ENCODE results near the gene KLF2. TPM values are rescaled to one million over a fixed set of nuclear protein-coding genes. Genes with fewer than 3 reads are reported as not detected.

KLF2 gene
- total RNA-seq, 1 experiment from 2014 or later = 5.9 TPM

DNA sequence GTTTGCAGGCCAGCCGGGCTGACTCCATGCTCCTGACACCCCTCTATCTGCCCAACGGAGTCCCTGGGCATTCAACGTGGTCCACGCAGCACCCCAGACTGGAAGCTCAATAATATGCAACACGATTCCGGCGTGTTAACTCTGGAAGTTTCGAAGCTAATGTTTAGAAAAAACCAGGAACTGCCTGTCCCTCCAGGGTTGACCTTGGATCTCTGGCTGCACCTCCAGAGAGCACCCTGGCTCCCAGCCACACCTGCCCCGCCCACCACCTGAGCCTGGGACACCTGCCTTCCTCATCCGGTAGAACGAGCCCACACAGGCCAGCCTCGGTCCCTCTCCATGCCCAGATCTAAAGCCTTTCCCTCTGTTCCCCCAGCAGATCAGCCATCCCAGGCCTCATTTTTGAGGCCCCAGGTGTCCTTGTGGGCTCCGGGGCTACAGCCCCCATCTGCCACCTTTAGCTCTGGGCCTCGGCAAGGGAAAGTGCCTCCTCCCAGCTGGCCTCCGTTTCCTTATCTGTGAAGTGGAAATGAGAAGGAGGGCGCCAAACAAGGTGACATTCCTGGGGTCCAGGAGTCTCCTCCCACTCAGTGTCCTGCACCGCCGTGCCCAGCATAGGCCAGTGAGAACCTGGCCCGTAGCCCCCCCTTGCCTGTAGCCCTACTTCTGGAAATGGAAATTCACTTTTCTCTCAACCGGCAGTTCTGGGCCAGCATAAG, 38.7 kb downstream of the KLF2 start:
- peak; percentile 70 for DNase-seq (ENCODE audit: low spot score)

DNA sequence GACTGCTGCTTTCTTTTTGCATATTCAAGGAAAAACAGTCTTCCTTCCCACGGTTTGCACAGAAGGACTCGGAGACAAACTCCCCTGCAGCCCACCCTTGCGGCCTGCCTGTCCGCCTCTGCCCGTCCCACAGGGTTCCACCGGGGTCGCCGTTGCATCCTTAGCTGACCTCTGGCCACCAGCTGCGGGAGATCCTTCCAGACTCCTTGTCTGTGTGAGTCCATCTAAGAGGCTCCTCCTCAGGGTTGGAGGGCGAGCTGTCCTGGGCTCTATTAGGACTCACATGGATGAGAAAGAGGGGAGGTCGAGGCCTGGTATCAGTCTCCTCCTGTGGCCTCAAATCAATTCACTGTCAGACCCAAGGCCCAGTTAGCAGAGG, 39.2 kb downstream of the KLF2 start:
- DNase-seq (ENCODE audit: low spot score) = no peak

DNA sequence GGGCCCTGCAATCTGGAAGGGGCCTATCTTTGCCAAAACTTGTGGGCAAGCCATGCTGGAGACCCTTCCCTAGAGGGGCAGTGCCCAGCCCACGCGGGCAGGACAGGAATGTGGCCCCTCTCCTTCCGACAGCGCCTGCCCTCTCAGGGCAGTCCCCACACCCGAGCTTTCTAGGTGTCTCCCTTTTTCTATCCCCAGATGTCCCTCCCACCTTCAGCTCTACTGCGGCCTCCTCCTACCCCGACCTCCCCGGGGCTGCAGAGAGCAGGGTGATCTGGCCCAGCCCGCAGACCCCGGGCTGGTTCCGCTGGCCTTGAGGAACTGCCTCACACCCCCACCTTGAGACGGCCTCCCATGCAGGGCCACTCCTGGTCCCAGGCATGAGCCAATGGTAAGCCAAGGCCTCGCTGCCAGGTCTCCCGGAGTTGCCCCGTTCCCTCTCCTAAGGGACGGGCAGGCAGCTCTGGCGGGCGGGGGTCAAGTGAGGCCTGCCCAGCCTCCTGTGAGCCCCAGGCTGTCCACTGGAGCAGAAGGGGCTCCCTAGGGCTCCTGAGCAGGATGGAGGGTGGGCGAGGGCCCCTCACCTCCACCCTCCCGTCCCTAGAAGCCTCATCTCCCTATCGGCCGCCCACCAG, 39.7 kb downstream of the KLF2 start:
- DNase-seq (ENCODE audit: low spot score) = no peak

DNA sequence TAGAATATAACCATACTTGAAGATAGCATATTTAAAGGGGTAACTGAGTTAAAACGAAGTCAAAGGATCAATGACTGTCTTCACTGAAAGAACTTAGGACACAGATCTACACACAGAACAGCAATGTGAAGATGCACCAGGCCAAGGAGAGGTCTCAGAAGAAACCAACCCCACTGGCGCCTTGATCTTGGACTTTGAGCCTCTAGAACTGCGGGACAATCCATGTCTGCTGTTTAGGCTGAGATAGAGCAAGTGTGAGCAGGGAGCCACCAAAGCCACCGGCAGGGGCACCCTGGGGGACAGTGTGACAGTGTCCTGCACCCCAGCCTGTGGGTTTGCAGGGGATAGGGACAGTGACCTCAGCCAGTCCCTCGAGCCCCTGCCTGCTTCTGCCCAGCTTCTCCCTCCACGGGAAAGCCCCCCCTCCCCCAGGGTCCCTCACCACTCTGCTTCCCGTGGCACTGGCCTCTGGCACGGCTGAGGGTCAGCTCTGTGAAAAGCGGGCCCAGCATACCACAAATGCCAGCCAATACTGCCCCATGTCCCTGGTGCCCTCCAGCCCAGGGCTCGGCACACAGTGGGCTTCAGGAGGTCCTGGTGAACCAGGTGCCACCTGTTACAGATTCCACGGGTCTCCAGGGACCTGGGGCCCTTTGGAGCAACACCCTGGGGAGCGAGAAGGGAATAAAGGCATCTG, 40.8 kb downstream of the KLF2 start:
- DNase-seq (ENCODE audit: low spot score) = no peak

DNA sequence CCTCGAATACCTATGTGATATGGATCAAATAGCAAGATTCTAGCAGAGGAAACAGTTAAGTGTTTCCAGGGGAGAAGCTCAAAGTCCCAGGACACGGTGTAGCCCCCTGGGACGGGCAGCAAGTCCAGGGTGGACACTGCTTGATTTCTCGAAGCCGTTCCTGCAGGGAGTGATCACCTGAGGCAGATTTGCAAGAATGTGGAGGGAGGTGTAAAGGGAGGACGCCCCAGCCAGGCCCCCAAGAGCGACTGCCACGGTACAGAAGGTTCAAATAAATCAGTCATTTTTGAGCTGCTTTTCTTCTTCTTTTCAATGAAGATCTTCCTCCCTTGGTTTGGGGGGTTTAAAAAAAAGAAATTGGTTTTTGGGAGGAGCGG, 41.4 kb downstream of the KLF2 start:
- DNase-seq (ENCODE audit: low spot score) = no peak

DNA sequence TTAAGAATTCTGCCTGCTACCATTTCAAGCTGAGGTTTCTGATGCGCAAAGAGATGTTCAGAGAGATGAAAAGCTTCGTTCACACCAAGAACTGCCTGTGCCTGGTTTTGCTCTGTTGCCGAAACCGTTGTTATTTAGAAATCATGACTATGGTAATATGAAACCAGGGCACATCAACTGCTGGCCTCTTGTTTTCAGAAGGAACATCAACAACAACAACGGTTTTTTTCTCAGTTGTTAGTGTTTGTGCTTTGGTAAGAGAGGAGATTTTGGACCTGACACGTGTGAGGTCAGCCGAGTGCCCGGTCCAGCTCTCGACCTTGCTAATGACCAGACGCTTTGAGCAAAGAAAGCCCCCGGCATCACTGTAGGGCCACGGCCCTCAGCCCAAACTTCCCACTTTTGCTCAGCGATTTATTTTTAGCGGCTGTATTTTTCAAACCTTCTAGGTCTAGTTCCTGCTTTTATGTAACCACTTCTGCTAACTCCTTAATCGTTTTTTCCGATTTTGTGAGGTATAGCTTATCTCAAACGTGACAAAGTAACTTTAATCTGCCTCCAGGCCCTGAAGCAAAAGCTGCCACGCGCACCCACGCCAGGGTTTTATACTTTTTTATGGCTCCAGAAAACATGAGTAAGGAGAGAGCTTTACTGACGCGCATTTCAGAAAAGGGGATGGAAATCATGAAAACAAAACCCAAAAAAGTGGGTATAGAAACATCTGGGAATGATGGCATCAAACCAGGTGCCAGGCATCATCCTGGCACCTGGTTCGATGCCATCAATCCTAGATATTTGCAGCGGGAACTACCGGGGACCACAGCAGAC, 42.0 kb downstream of the KLF2 start:
- no peak for DNase-seq (ENCODE audit: low spot score)

DNA sequence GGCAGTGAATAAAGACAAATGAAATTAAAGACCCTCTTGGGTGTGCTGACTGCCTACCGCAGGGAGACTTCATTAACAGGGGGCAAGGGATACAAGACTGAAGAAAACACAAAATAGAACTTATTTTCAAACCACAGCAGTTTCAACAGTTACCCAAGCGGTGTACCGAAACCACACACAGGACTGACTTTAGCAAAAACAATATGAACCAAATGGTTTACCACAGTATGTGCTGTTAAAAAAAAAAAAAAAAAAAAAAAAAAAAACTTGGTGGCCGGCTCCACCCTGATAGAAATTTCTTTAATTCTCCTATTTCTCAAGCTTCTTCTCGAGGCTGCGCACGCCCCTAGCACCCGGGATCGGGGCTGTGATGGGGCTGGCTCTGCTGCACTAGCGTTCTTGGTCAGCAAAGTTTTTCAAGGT, 42.6 kb downstream of the KLF2 start:
- DNase-seq (ENCODE audit: low spot score) = no peak

DNA sequence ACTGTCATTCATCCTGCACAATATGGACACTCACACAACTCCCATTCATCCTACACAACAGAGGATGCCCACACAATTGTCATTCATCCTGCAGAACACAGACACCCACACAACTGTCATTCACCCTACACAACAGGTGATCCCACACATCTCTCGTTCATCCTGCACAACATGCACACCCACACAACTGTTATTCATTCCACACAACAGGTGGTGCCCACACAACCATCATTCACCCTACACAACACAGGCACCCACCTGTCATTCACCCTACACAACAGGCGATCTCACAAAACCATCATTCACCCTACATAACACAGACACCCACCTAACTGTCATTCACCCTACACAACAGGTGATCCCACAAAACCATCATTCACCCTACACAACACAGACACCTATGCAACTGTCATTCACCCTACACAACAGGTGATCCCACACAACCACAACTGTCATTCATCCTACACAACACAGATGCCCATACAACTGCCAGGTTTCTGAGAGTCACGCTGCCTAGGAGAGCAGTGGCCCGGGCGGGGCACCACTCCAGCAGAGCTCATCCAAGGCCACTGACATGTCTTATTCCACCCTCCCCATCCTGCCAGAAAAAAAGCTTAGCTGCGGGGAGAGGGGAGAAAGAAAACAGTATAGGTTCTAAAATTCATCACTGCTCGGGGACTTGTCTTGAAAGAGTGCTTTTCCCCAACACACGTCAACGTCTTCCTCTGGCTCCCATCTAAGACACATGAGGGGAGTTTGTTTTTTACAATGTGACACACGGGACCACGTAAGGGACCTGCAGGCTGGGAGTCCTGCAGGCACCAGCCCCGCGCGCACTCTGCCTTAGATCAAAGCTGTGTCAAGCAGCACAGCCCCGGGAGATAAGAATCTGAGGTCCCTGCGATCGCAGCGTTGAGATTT, 44.0 kb downstream of the KLF2 start:
- DNase-seq (ENCODE audit: low spot score) = no peak

DNA sequence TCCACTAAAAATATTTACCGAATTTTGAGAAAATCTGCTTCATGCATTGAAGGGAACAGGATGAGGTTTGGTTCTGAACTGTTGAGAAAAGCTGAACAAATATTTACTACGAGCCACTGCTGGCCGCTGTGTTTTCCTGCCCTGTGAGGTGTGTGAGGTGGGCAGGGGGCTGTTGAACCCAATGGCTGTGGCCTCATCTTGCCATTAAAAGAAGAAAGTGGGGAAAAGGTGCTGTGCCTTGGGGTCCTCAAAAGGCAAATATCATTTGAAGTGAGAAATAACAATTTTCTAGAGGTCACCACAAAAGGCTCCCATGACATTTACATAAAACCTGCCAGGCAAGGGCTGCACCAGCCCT, 44.7 kb downstream of the KLF2 start:
- no peak for DNase-seq (ENCODE audit: low spot score)

DNA sequence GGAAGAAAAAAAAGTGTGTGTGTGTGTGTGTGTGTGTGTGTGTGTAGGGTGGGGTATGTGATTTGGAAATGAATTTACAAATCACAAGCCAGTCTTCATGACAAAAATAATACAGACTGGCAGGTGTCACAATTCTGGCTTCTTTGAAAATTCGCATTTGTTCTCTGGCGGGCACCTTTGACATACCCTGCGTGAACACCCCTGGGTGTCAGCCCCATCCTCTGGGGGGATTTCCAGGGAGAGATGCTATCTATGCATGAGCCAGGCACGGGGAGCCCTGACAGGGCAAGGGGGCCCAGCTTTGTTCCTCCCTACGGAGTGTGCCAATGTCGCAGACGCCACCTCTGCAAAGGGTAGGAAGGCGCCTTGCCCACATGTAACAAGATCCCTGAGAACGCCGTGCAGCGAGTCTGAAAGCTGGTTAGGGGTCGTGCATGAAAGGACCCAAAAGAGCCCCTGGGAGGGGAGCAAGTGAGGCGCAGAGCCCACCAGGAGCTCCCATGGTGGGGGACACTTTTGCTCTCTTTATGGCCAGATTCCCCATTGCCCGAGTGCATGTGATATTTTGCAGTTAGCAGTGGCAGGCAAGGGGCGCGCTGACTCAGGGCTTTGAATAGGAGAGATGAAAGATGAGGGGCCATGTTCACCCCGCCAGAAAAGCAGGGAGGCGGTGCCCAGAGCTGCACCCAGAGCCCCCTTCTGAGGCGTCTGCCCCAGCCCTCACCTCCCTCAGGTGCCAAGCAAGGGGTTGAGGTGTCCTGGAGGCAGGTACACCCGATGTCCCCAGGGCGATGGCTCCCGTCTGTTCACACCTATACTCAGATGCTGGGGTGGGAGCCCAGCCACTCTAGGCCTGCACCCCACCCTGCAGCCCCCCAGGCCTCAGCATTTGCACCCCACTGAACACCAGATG, 45.3 kb downstream of the KLF2 start:
- no peak for DNase-seq (ENCODE audit: low spot score)

DNA sequence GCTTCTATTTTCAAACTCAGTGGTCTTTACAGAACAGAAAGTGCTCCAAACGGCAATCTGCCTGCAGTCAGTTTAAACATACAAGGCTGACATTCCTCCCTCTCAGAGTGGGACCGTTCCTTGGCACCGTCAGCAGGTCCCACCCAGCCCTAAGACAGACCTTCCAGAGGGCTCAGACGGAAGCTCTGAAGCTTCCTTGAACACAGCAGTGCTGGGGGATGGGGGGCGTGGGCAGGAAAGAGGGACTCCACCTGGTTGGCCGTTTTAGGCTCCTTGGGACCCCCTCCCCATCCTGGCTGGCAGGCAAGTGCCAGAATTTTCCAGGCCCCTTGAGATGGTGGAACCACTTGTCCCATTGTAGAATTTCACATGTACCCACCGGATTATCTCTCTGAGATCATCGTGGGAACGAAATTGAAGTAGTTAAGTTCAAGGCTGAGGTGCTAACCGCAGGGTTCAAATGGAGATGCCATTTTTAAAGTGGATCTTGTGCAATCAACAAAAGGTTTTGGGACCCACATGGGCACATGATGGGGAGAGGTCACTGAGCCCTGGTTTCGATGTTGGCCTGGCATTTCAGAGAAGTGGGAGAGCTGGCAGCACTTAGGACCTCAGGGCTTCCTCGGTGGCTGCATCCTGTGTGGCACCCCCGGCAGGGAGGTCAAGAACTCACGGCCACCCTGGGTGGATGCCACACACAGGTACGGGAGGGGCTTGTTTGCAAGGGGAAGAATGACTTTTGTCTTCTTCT, 46.2 kb downstream of the KLF2 start:
- DNase-seq (ENCODE audit: low spot score) = no peak

DNA sequence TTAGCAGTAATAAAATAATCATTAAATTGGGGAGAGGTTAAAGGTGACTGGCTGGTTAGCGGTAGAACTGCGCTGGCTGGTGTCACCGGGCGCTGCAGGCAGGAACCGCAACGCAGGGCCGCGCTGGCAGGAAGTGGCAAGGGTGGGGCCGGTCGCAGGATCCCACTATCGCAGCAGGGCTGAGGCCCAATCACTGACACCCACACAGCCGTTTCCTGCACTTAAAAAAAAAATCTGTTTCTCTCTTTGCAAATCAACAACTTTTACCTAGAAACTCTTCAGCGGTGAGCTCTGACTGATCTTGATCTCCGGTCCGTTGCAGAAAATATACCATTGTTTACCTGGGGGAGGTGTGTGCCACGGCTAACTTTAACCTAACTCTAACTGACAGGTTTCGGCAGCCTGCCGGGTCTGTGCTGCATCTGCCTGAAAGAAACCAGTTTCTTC, 46.9 kb downstream of the KLF2 start:
- peak; percentile 62 for DNase-seq (ENCODE audit: low spot score)

DNA sequence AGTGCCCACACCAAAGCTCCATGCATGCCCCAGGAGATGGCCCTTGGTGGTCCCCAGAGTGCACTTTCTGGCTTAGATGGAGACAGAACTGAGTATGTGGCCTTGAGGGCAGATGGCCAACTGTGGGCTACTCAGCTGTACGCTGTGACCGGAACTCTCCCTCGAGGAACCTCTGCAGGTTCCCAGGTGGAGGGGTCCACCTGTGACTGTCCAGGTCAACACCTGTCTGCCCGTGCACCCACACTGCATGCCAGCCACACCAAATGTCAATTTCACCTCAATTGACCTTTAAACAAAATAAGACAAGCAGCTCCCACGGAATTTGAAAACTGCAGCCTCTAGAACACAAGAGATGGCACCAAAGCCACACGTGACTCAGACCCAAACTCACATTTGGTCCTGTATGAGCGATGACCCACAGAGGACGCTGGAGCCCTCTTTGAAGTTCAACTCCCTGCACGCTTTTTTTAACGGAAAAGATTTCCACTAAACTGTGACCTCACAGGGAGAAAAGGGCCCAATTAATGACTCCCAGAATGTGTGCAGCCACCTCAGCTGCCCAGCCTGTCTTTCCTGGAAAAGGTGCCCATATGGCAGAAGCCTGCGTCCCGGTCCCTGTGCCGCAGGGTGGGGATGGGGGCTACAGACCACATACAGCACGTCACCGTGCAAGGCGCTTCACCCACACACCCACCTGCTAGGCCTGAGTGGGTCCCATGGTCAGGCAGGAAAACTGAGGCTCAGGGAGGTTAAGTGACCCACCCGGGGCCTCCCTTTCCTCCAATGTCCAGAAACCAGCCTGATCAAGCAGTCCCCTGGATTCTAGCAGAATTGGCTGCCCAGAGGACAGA, 47.7 kb downstream of the KLF2 start:
- DNase-seq (ENCODE audit: low spot score) = no peak

DNA sequence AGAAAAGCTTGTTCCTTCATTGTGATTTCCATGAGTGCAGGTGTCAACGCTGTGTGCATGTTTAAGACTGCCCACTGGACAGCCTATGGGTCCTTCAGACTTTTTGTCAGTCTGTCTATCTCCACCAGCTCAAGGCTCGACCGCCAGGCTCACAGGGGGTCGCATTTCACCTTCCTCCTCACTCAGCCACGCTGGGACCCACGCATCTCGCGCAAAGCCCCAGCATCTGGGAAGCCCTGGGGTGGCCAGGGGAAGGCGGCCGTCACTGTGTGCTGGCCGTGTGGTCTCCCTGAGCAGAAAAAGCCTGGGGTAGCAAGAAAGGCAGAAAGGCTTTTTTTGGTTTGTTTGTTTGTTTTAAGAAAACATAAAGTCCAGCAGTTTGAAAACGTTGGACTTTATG, 48.5 kb downstream of the KLF2 start:
- DNase-seq (ENCODE audit: low spot score) = no peak

DNA sequence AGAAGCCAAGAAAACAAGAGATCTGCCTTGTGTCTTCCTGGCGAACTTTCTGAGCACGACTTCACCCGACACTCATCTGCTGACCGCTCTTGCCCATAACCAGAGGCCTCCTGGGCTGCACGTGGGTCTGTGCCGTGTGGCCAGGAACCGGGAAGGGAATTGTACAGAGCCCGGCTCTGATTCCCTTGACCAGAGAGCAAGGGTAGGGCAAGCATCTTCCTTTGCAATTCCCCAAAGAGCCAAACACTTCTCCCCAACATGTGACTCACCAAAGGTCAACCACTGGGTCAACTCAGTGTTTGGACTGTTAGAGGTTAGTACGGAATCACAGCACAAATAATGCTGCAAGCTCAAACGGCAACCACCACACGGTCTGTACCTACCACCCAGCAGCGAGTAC, 48.9 kb downstream of the KLF2 start:
- DNase-seq (ENCODE audit: low spot score) = peak; percentile 41

DNA sequence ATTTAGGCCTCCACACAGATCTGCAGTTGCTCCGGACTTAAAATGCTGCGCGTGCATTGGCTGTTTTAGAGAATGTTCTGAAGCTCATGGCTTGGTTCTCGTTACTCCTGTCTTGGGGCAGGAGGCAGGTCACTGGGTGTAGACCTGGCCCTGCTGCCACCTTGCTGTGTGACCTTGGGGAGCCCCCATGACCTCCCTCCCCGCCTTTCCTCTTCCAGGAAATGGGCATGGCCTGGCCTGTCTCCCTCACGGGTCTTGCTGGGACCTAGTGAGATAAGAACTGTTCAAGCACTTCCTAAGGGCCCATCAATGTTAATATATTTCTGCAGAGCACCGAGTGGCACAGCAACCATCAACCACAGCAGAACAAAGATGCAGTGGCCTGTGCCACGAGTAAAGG, 49.4 kb downstream of the KLF2 start:
- DNase-seq (ENCODE audit: low spot score) = no peak

DNA sequence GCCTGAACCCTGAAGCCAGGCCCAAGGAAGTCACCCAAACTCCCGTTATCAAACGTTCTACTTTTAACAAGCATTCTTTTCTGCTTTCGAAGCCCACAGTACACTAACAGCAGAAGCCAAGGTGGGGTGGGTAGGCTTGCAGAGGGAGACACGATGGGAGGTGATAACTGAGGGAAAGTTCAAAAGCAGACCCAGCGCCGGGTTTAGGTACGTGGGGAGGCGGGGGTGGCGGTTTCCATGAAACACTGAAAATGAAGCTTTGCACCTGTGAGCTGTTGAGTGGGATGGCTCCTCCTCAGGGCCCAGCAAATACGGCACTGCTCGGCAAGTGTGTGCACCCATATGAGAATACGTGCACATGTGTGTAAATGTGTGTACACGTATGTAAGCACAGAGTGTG, 49.8 kb downstream of the KLF2 start:
- no peak for DNase-seq (ENCODE audit: low spot score)

Measured in HT-29 (cell line).